Neural cell (in vitro differentiated cells): ENCODE measurements around the gene TCP11.

Experiments
- CTCF ChIP-seq: fragments of 450-650 bp; IDR thresholded peaks from 2 replicates; pipeline ENCODE4 v1.5.1; 2014; ENCODE audit warnings: antibody characterized with exemption, mild to moderate bottlenecking, moderate library complexity; ENCODE audit not compliant: poor library complexity, severe bottlenecking
- EP300 ChIP-seq: fragments of 450-650 bp; conservative IDR thresholded peaks from 2 replicates; pipeline ENCODE4 v1.6.1; 2014; ENCODE audit warnings: antibody characterized with exemption, mild to moderate bottlenecking, moderate library complexity; ENCODE audit not compliant: poor library complexity, severe bottlenecking
- EZH2 ChIP-seq: fragments of 200-600, 300-800 bp; shearing (Covaris generic), sonication (generic); IDR thresholded peaks from 2 replicates; pipeline ENCODE4 v1.6.1; 2014; ENCODE audit warnings: antibody characterized with exemption, low read length, borderline replicate concordance, mild to moderate bottlenecking; ENCODE audit not compliant: insufficient read depth, poor library complexity, severe bottlenecking
- POLR2AphosphoS5 ChIP-seq: IDR thresholded peaks from 2 replicates; pipeline ENCODE4 v1.6.1; 2012
- RAD21 ChIP-seq: fragments of 450-650 bp; conservative IDR thresholded peaks from 2 replicates; pipeline ENCODE4 v1.6.1; 2014; ENCODE audit warnings: antibody characterized with exemption, mild to moderate bottlenecking, moderate library complexity
- REST ChIP-seq: IDR thresholded peaks from 2 replicates; pipeline ENCODE4 v1.6.1; 2012; ENCODE audit warnings: borderline replicate concordance
- SMC3 ChIP-seq: fragments of 450-650 bp; conservative IDR thresholded peaks from 2 replicates; pipeline ENCODE4 v1.6.1; 2014; ENCODE audit warnings: antibody characterized with exemption, mild to moderate bottlenecking, moderate library complexity; ENCODE audit not compliant: poor library complexity
- TAF1 ChIP-seq: IDR thresholded peaks from 2 replicates; pipeline ENCODE4 v1.6.1; 2012; ENCODE audit warnings: low read depth

DNA sequence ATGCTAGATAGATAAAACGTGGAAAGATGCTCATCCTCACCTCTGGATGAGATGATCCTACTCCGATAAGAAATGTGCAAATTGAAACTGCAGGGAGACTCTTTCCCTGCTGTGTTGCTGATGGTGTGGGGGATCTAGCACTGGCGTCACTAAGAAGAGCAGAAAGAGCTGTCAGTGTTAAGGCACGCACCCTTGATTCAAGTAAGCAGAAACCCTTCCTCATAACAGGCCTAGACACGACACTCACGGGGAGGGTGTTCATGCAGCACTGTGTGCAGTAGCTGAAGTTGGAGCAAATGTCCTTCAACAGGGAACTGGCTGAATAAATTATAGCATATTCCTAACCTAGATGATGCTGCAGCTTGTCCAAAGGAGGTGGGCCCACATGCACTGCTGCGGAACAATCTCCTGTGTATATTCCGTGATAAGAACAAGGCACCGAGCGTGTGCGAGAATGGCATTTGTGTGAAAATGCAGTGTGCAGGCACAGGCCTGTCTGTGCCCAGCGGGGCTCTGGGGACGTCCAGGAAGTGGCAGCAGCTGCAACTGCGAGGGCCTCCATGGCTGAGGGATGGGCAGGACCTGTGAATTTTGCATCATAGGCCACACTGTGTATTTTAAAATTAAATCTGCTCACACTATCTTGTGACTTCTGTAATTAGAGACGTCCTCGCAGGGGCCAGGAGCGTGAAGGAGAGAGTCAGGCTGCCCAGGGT, 64.0 kb downstream of the TCP11 start:
- TF ChIP-seq CTCF = no peak
- no peak for TF ChIP-seq EP300
- TF ChIP-seq TAF1 = no peak
- no peak for TF ChIP-seq RAD21
- TF ChIP-seq EZH2 = no peak
- no peak for TF ChIP-seq POLR2AphosphoS5
- TF ChIP-seq REST = no peak
- no peak for TF ChIP-seq SMC3
